Breast epithelium (tissue), 4 donors: Measurements from ENCODE around the gene DGKQ. TPM values are rescaled to one million over a fixed set of nuclear protein-coding genes. Genes with fewer than 3 reads are reported as not detected.
A peak's percentile ranks its signal among the peaks of the same experiment; 100 is the strongest.

ENCODE experiments used
- DNase-seq, 2 donors: peaks; one replicate each; pipeline ENCODE4 v3.0.0-alpha.2; 2019; ENCODE audit warnings: low spot score in 2 of 2
- H3K27ac ChIP-seq, 2 donors: fragments of 200-600 bp; sonication (generic) in 1 of 2; one replicate each; pipeline ENCODE4 v1.5.1; 2016 to 2019; ENCODE audit warnings: mild to moderate bottlenecking in 1 of 2
- H3K27me3 ChIP-seq, 2 donors: fragments of 200-600 bp; sonication (generic) in 1 of 2; one replicate each; pipeline versions ENCODE4 v1.5.1 to v1.6.0; 2017 to 2019; ENCODE audit warnings: control low read depth in 1 of 2, mild to moderate bottlenecking in 1 of 2
- H3K36me3 ChIP-seq: fragments of 200-600 bp; one replicate; pipeline ENCODE4 v1.5.1; 2019
- H3K4me1 ChIP-seq, 2 donors: fragments of 200-600 bp; sonication (generic); one replicate each; pipeline ENCODE4 v1.5.1; 2016 to 2019; ENCODE audit warnings: control low read depth in 1 of 2
- H3K4me3 ChIP-seq, 3 donors: fragments of 200-600 bp; sonication (generic); 1 replicate in 2 of 3; 2 replicates in 1 of 3; pipeline ENCODE4 v1.5.1; 2016 to 2019; ENCODE audit warnings: mild to moderate bottlenecking in 3 of 3, moderate library complexity in 2 of 3
- H3K9me3 ChIP-seq, 2 donors: fragments of 200-600 bp; sonication (generic) in 1 of 2; one replicate each; pipeline ENCODE4 v1.5.1; 2016 to 2019; ENCODE audit warnings: control low read depth in 1 of 2
- CTCF ChIP-seq, 3 donors: fragments of 450-650 bp; IDR thresholded peaks; one replicate each; pipeline ENCODE4 v1.5.1; 2016 to 2017; ENCODE audit warnings: antibody characterized with exemption in 3 of 3, mild to moderate bottlenecking in 3 of 3, moderate library complexity in 3 of 3
- POLR2A ChIP-seq: fragments of 450-650 bp; IDR thresholded peaks from one replicate; pipeline ENCODE4 v1.6.1; 2016; ENCODE audit warnings: antibody characterized with exemption, mild to moderate bottlenecking, moderate library complexity
- POLR2AphosphoS5 ChIP-seq, 3 donors: sonication (generic); formaldehyde crosslinking; IDR thresholded peaks; one replicate each; pipeline ENCODE4 v1.6.1; 2017; ENCODE audit warnings: antibody characterized with exemption in 3 of 3
- intact Hi-C: fragments of 100-400 bp; cut with DNase I; formaldehyde crosslinking; loops from one replicate; pipeline ENCODE4 v1.15.1; 2023; ENCODE audit warnings: low total_unique reads
- total RNA-seq, 3 donors: library from RNA; depleted of rRNA; stranded (reverse); fragments of >200 nt; gene quantifications; one replicate each; pipeline ENCODE4 v1.1.0, GENCODE V29; 2016

DGKQ gene
- total RNA-seq, 3 donors from 2014 or later: 5.3 to 9.4 (median 8.8) TPM

GRCh38 chr4:1012034-1012739 lies 38.8 kb upstream of the DGKQ start:
- H3K36me3 ChIP-seq: no peaks in the 10 kb centered on the region
- H3K9me3 ChIP-seq: no peaks in the 10 kb centered on the region
- peaks cover 9 to 16% of the 10 kb centered on the region in 2 donors for H3K4me1 ChIP-seq
- peak overlapping the region; percentile 40 to 52 for H3K27ac ChIP-seq
- H3K4me3 ChIP-seq: peak overlapping the region; percentile 45 to 81 (median 66)
- no peaks in the 10 kb centered on the region for H3K27me3 ChIP-seq
- TF ChIP-seq POLR2AphosphoS5 (IDR thresholded peaks at IDR 0.05) (no peak), POLR2A (no peak)
- DNase-seq: peak; percentile 41 to 67
- intact Hi-C loops: no loop called here

- TF ChIP-seq CTCF (IDR thresholded peaks at IDR 0.05) (no peak), POLR2A (no peak), POLR2AphosphoS5 (IDR thresholded peaks at IDR 0.05) (no peak)
- no peaks in the 10 kb centered on the region for H3K9me3 ChIP-seq
- peaks cover 9 to 16% of the 10 kb centered on the region in 2 donors for H3K4me1 ChIP-seq
- no peak for DNase-seq
- no peaks in the 10 kb centered on the region for H3K36me3 ChIP-seq
- H3K4me3 ChIP-seq: peak overlapping the region; percentile 47 to 81 (median 66)
- intact Hi-C loops: no loop called here
- no peaks in the 10 kb centered on the region for H3K27me3 ChIP-seq
- peak overlapping the region in 1 of 2 donors; percentile 52 for H3K27ac ChIP-seq
Observed at GRCh38 chr4:1011666-1012033, 38.3 kb upstream of the DGKQ start.

- H3K36me3 ChIP-seq: no peaks in the 10 kb centered on the region
- peaks cover 0 to 1% of the 10 kb centered on the region in 2 donors for H3K27me3 ChIP-seq
- H3K9me3 ChIP-seq: no peaks in the 10 kb centered on the region
- TF ChIP-seq POLR2A: no peak
- TF ChIP-seq POLR2AphosphoS5 (IDR thresholded peaks at IDR 0.05): no peak
- TF ChIP-seq CTCF (IDR thresholded peaks at IDR 0.05): no peak
- intact Hi-C loops: no loop called here
- H3K27ac ChIP-seq: peak within 1 kb of the TSS; percentile 75 to 85
- H3K4me1 ChIP-seq: peaks cover 9 to 16% of the 10 kb centered on the region in 2 donors
- peak; percentile 76 to 92 for DNase-seq
- H3K4me3 ChIP-seq: peak within 1 kb of the TSS; percentile 47 to 81 (median 66)
Observed at GRCh38 chr4:1011022-1011665, 37.8 kb upstream of the DGKQ start, which contains the start of gene FGFRL1. Gene FGFRL1, plus strand, starts transcription at chr4:1011626. Its CDS starts 860 bp downstream, at chr4:1012486.

- no peak for TF ChIP-seq POLR2A
- peak in 2 of 3 donors; percentile 16 to 54 for TF ChIP-seq POLR2AphosphoS5 (IDR thresholded peaks at IDR 0.05)
- no peak for TF ChIP-seq CTCF (IDR thresholded peaks at IDR 0.05)
- H3K9me3 ChIP-seq: no peaks in the 10 kb centered on the region
- intact Hi-C loops: no loop called here
- H3K4me3 ChIP-seq: peak overlapping the region; percentile 47 to 81 (median 66)
- peak in 1 of 2 donors; percentile 73 for DNase-seq
- H3K4me1 ChIP-seq: peaks cover 9 to 16% of the 10 kb centered on the region in 2 donors
- no peaks in the 10 kb centered on the region for H3K36me3 ChIP-seq
- peaks cover 0 to 4% of the 10 kb centered on the region in 2 donors for H3K27me3 ChIP-seq
- peak overlapping the region; percentile 75 to 85 for H3K27ac ChIP-seq
Observed at GRCh38 chr4:1010395-1011021, 37.1 kb upstream of the DGKQ start.

- intact Hi-C loops: no loop called here
- peak; percentile 64 to 74 for DNase-seq
- H3K36me3 ChIP-seq: no peaks in the 10 kb centered on the region
- H3K27ac ChIP-seq: peak overlapping the region; percentile 75 to 85
- TF ChIP-seq POLR2A: no peak
- peak in 1 of 3 donors; percentile 28 for TF ChIP-seq CTCF (IDR thresholded peaks at IDR 0.05)
- peak in 1 of 3 donors; percentile 30 for TF ChIP-seq POLR2AphosphoS5 (IDR thresholded peaks at IDR 0.05)
- peak overlapping the region; percentile 49 to 81 (median 66) for H3K4me3 ChIP-seq
- H3K9me3 ChIP-seq: no peaks in the 10 kb centered on the region
- H3K4me1 ChIP-seq: peaks cover 9 to 16% of the 10 kb centered on the region in 2 donors
- peaks cover 0 to 12% of the 10 kb centered on the region in 2 donors for H3K27me3 ChIP-seq
Observed at GRCh38 chr4:1009542-1010394, 36.4 kb upstream of the DGKQ start.
